SK-N-MC (cell line): ENCODE data around the gene RASSF4.

Experiments used
- DNase-seq: peaks from one replicate; pipeline ENCODE4 v3.0.0-alpha.2; 2011; ENCODE audit warnings: low read depth, low spot score
- H3K27ac ChIP-seq: fragments of 200-600 bp; sonication (generic); 2 replicates; pipeline ENCODE4 v1.5.1; 2016; ENCODE audit warnings: mixed run types
- H3K36me3 ChIP-seq: fragments of 200-600 bp; sonication (generic); 2 replicates; pipeline ENCODE4 v1.6.1; 2017; ENCODE audit warnings: antibody characterized with exemption, low read length, mixed read lengths; ENCODE audit not compliant: insufficient read depth
- H3K4me3 ChIP-seq: fragments of 200-600 bp; sonication (generic); 2 replicates; pipeline ENCODE4 v1.5.1; 2016
- H3K9ac ChIP-seq: fragments of 200-600 bp; sonication (generic); 2 replicates; pipeline ENCODE4 v1.8.0; 2017; ENCODE audit warnings: mixed run types, mixed read lengths; ENCODE audit not compliant: insufficient read length
- H3K9me3 ChIP-seq: fragments of 200-600 bp; sonication (generic); 2 replicates; pipeline ENCODE4 v1.6.1; 2017; ENCODE audit warnings: low read depth, mild to moderate bottlenecking, antibody characterized with exemption, low read length, moderate library complexity, mixed read lengths
- EZH2 ChIP-seq: fragments of 200-600 bp; sonication (generic); IDR thresholded peaks from one replicate; pipeline ENCODE4 v1.6.1; 2017; ENCODE audit warnings: antibody characterized with exemption
- FOXP2 ChIP-seq: optimal IDR thresholded peaks from 2 replicates; pipeline ENCODE3; 2011; ENCODE audit warnings: mild to moderate bottlenecking, moderate library complexity; ENCODE audit not compliant: insufficient read depth; ENCODE audit errors: extremely low read length, control extremely low read depth
- POLR2AphosphoS5 ChIP-seq: IDR thresholded peaks from 2 replicates; pipeline ENCODE4 v1.6.1; 2012; ENCODE audit warnings: mild to moderate bottlenecking, low read depth, low read length, borderline replicate concordance

Gene RASSF4

DNA sequence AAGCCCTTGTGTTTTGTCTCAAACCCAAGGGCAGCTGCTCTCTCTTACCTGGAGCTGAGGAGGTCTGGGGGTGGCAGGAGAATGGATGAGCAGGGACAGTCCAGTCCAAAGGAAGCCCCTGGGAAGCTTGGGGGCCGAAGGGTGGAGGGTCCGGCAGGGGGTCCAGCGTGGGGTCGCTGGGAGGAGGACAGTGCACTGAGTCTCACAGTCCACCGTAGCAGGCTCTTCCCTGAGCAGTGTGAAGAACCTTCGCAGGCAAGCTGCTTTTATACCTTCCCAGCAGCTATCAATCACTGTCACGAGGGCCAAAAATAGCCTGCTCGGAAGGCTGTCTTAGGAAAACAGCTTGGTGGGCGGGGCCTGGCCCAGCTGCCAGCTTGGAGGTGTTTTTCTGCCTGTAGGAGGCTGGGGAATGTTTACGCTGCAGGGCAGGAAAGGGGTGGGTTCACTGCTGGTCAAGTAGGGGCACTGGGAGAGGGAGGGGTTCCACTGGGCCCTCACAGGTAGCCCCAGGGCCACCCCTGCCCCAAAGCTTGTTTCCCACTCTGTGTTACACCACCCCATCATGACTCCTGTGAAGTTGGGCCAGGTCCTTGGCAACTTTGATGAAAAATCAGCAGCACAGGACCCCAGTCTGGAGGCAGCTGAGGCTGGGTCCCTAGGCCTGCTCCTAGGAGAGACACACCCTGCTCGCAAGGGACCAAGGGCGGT is 19.1 kb downstream of the RASSF4 start, which contains the start of gene DEPP1:
DEPP1 (minus strand) TSS at position 240 of the 711 bp plus-strand sequence. CDS start 779 bp downstream, outside the sequence.
- H3K4me3 ChIP-seq = no peak within 1 kb of the TSS
- TF ChIP-seq FOXP2 (no peak), EZH2 (no peak), POLR2AphosphoS5 (no peak)
- H3K36me3 ChIP-seq = no peaks in the 10 kb centered on the region
- H3K27ac ChIP-seq = no peak within 1 kb of the TSS
- H3K9ac ChIP-seq = no peak within 1 kb of the TSS
- H3K9me3 ChIP-seq = no peaks in the 10 kb centered on the region
- no peak for DNase-seq

DNA sequence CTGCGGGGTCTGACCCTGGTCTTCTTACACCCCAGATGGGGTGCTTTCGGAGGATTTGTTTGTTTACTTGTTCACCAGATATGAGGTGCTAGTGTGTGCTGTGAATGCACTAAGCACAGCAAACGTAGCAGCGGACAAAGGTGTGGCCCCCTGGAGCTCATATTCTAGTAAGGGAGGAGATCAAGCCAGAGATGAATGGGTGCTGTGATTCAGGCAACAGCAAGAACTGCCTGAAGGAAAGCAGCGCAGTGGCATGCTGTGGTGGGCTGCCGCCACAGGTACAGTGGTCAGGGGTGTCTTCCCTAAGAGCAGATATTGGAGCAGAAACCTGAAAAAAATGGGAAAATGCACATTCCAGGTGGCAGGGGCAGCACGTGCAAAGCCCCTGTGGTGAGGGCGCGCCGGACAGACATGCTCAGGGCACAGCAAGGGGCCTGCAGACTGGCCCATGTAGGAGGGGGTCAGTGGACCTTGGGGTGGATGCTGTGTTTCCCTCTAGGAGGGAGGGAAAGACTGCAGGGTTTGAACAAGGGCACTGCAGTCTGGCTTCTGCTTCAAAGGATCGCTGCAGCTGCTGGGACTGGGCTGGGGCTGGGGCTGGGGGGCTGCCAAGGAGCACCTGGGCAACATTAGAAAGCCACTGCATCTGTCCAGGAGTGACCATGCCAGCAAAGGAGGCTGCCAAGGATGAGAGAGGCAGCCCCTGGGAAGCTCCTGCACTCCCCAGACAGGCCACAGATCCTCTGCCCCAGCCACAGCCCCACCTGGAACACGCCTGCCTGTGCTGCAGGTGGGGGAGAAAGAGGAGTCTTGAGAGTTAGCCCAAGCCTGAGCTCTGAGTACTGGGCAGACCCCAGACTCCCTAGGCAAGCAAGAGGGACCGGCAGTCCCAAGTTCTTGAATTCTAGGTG is 19.9 kb downstream of the RASSF4 start:
- TF ChIP-seq EZH2 = no peak
- TF ChIP-seq POLR2AphosphoS5 = no peak
- DNase-seq = no peak
- Histone ChIP-seq H3K9ac (no peak overlapping the region), H3K4me3 (no peak overlapping the region), H3K36me3 (no peaks in the 10 kb centered on the region), H3K27ac (no peak overlapping the region), H3K9me3 (no peaks in the 10 kb centered on the region)

DNA sequence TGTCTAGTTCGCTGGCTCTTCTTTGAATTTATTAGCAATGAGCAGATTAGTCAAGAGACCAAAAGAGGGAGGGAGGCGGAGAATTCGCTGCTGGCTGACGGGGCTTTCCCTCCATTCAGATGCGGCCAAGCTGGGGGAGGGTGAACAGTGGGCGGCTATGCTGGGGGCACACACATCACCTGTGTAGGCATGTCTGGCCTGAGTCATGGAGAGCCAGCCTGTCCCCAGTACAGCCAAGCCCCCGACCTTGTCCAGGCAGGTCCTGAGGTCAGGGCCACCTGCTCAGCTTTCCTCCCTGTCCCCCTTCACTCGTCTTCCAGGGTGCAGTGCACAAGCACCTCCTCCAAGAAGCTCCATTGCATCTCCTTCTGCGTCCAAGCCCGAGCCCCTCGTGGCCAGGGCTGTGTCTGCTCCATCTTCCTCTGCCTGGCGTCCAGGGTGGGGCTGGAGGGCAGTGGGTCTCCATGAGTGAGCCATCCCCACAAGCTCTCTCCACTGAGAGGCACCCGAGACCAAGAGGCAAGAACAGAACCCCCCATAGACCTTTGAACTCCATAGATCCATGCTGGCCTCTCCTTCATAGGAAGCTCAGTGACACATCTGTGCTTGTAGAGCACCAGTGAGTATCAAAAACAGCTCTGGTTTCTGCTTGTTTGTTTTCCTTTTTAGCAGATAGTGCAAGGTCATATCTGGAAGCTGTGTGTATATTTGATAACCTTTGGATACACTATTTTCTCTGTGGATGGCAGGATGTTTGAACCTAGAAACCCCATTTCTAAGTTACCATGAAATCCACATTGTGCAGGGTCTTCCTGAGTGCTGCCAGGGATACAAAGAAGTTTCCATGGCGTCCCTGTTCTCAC is 20.9 kb downstream of the RASSF4 start:
- Histone ChIP-seq H3K27ac (no peak overlapping the region), H3K4me3 (no peak overlapping the region), H3K36me3 (no peaks in the 10 kb centered on the region), H3K9me3 (no peaks in the 10 kb centered on the region), H3K9ac (no peak overlapping the region)
- TF ChIP-seq EZH2 = no peak
- TF ChIP-seq POLR2AphosphoS5 = no peak
- TF ChIP-seq FOXP2 = no peak
- no peak for DNase-seq

DNA sequence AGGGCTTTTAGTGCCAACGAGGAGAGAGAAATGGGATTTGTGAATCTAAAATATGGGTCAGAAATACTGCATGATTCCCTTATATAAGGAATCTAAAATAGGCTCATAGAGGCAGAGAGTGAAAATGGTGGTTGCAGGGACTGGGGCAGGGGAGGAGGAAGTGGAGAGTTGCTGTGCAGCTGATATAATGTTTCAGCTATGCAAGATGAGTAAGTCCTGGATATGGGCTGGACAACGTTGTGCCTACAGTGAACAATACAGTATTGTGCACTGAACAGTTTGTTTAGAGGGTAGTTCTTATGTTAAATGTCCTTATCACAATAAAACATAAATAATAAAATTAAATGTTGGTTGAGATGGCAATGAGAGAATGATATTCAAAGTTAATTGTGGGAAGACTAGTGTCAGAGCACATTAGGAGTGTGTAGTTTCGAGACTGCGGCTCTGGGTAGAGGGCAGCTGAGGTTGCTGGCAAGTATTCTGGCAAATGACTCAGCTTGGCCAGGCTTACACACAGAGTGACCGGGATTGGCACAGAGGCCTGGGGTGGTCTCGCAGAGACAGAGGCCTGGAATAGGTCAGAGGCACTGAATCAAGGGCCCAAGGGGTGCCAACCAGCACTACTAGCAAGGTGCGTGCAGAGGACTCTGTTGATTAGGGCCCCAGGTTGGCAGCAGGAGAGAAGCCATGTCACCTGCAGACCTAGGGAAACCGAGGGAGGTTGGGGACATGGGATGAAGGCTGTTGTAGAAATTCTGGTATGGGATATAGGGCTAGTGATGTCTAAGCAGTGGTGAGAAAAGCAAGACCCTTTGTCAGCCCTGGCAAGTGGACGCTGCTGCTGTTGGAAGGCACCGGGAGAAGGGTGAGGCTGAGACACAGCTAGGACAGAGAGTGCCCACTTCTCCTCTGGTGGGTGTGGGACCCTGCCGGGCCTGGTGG is 21.8 kb downstream of the RASSF4 start:
- no peak for DNase-seq
- Histone ChIP-seq H3K9ac (no peak overlapping the region), H3K27ac (no peak overlapping the region), H3K4me3 (no peak overlapping the region), H3K36me3 (no peaks in the 10 kb centered on the region), H3K9me3 (no peaks in the 10 kb centered on the region)
- TF ChIP-seq EZH2 = no peak
- no peak for TF ChIP-seq POLR2AphosphoS5
- TF ChIP-seq FOXP2 = no peak

DNA sequence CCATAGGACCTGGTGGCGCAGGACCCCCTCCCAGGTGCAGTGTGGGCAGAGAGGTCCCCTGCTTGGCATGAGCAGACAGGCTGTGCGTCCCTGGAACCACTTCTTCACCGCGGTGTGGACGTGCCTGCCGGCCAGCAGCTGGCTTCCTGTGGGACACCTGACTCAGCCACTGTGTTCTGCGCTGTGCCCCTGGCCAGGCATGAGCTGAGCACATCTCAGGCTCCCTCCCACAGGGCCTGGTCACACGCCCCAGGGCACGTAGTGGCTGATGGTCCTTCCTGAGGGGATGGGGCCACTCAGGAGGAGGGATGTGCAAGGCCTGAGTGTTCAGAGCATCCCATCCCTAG is 22.5 kb downstream of the RASSF4 start:
- no peak overlapping the region for H3K9ac ChIP-seq
- H3K27ac ChIP-seq = no peak overlapping the region
- no peak for DNase-seq
- no peaks in the 10 kb centered on the region for H3K36me3 ChIP-seq
- no peak overlapping the region for H3K4me3 ChIP-seq
- TF ChIP-seq FOXP2 (no peak), POLR2AphosphoS5 (no peak), EZH2 (no peak)
- H3K9me3 ChIP-seq = no peaks in the 10 kb centered on the region

DNA sequence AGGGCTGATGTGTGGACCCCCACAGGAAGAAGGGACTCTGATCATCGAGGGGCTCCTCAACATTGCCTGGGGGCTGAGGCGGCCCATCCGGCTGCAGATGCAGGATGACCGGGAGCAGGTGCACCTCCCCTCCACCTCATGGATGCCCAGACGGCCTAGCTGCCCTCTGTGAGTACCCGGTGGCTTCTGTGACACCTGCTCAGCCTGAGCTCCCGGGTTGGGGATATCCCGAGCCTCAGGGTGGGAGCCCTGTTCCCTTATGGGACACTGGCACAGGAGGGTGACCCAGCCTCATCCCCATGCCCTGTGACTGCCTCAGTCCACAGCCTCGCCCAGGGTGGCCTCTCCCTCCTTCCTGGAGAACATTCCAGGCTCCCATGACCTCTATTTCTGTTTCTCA is 22.9 kb downstream of the RASSF4 start:
- no peak overlapping the region for H3K27ac ChIP-seq
- TF ChIP-seq POLR2AphosphoS5 (no peak), FOXP2 (no peak), EZH2 (no peak)
- no peak overlapping the region for H3K9ac ChIP-seq
- H3K4me3 ChIP-seq = no peak overlapping the region
- no peak for DNase-seq
- no peaks in the 10 kb centered on the region for H3K36me3 ChIP-seq
- no peaks in the 10 kb centered on the region for H3K9me3 ChIP-seq

DNA sequence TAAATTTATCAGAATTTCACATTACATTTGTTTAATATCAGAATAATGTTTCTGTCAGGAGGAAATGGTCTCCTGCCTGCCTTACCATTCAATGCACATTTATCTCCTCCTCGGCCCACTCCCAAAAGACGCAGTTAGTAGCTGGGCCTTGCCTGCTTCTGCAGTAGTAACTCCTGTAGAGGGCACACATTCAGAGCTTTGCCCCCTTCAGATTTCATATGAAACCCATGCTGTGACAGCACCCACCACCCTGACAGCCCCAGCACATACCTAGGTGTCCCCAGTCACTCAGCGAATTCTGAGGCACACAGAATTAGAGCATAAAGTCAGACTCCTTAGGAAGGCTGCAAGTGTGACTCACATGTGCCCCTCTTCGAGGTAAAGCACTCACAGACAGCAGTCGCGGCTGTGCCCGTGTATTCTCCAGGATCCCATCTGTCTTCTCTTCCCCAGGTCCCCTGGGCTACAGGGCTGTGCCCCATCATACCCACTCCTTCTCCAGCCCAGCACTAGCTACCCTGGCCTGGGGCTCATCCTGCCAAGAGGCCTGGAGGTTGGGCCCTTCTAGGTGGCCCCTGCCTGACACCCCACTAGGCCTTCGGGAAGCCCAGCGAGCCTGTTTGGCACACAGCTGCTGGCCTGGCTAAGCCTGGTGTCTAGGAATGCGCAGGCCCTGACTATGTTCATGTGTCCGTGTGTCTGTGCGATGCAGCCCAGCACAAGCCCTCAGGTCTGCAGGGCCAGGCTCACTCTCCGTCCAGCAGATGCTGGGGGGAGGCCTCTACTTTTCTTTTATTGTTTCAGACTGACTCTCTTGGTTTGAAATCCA is 23.7 kb downstream of the RASSF4 start:
- no peak overlapping the region for H3K9ac ChIP-seq
- TF ChIP-seq FOXP2 (no peak), EZH2 (no peak), POLR2AphosphoS5 (no peak)
- H3K27ac ChIP-seq = no peak overlapping the region
- DNase-seq = no peak
- no peaks in the 10 kb centered on the region for H3K9me3 ChIP-seq
- no peaks in the 10 kb centered on the region for H3K36me3 ChIP-seq
- no peak overlapping the region for H3K4me3 ChIP-seq
